ENCODE results near the gene AURKAIP1.

GRCh38 chr1:1327291-1327690 is 47.7 kb downstream of the AURKAIP1 start:
- TF ChIP-seq CTCF (IDR thresholded peaks at IDR 0.05) = no peak
- no peak for TF ChIP-seq EP300 (IDR thresholded peaks at IDR 0.05)
- no peak for TF ChIP-seq POLR2AphosphoS5 (IDR thresholded peaks at IDR 0.05)

Data from suprapubic skin (tissue), 4 donors.